ENCODE measurements around the gene APLP2. TPM values are rescaled to one million over a fixed set of nuclear protein-coding genes. Genes with fewer than 3 reads are reported as not detected.
"Not testable (repeated sequence)": the region's sequence is repeated elsewhere in the genome, so short reads cannot be mapped to it uniquely, and the experiment has no call there.

APLP2 gene
- total RNA-seq, 2 experiments from 2014 or later = 26.1 to 31.5 TPM

DNA sequence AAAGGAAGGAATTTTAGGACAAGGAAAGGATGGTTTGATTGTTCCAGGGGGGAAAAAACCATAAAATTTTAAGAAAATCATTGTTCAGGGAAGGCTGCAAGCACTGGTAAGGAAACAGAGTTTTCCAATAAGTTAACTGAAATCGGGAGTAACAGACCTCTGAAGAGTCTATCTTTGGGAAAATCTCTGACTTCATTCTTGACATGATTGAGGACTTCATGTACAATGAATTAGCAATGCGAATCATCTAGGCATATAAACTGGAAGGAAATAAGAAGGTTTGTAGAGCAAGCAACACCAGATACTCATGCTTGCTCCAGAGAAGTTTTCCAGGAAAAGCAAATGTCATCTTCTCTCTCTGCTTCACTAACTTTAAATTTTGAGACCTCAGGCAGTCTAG lies 18.5 kb downstream of the APLP2 start:
- Mint-ChIP-seq H3K9me3 (no peaks in the 10 kb centered on the region), H3K27ac (no peak overlapping the region), H3K4me3 (no peak overlapping the region), H3K36me3 (peaks cover 4% of the 10 kb centered on the region), H3K4me1 (no peaks in the 10 kb centered on the region), H3K27me3 (peaks cover 14% of the 10 kb centered on the region)
- POLR2A ChIA-PET = no interaction called here
- ATAC-seq (ENCODE audit: low read depth) (no peak), DNase-seq (no peak)

- POLR2A ChIA-PET = no interaction called here
- H3K27ac Mint-ChIP-seq = no peak overlapping the region
- no peaks in the 10 kb centered on the region for H3K9me3 Mint-ChIP-seq
- no peak for ATAC-seq (ENCODE audit: low read depth)
- H3K36me3 Mint-ChIP-seq = peaks cover 4% of the 10 kb centered on the region
- no peaks in the 10 kb centered on the region for H3K4me1 Mint-ChIP-seq
- H3K4me3 Mint-ChIP-seq = no peak overlapping the region
- H3K27me3 Mint-ChIP-seq = peaks cover 14% of the 10 kb centered on the region
- no peak for DNase-seq
Measured at GRCh38 chr11:130088919-130089673, 19.4 kb downstream of the APLP2 start.

DNA sequence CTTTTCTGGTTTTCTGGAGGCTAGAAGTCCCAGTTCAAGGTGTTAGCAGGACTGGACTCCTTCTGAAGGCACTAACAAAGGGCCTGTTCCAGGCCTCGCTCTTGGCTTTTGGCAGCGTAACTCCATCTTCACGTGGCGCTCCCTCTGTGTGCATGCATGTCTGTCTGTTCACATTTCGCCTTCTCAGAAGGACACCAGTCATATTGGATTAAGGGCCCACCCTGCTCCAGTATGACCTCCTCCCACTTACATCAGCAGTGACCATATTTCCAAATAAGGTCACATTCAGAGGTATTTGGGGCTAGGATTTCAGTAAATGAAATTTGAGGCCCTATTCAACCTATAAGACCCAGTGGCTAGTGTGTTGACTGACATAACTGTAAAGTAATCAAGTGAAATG lies 20.0 kb downstream of the APLP2 start:
- H3K36me3 Mint-ChIP-seq = peaks cover 2% of the 10 kb centered on the region
- no peak overlapping the region for H3K27ac Mint-ChIP-seq
- H3K4me3 Mint-ChIP-seq = no peak overlapping the region
- ATAC-seq (ENCODE audit: low read depth) (no peak), DNase-seq (no peak)
- peaks cover 12% of the 10 kb centered on the region for H3K27me3 Mint-ChIP-seq
- H3K4me1 Mint-ChIP-seq = no peaks in the 10 kb centered on the region
- POLR2A ChIA-PET = no interaction called here
- no peaks in the 10 kb centered on the region for H3K9me3 Mint-ChIP-seq

DNA sequence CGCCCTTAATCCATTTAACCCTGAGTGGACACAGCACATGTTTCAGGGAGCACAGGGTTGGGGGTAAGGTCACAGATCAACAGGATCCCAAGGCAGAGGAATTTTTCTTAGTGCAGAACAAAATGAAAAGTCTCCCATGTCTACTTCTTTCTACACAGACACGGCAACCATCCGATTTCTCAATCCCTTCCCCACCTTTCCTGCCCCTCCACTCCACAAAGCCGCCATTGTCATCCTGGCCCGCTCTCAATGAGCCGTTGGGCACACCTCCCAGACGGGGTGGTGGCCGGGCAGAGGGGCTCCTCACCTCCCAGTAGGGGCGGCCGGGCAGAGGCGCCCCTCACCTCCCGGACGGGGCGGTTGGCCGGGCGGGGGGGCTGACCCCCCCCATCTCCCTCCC lies 20.8 kb downstream of the APLP2 start:
- H3K9me3 Mint-ChIP-seq; H3K36me3 Mint-ChIP-seq; H3K4me1 Mint-ChIP-seq; ATAC-seq (ENCODE audit: low read depth); DNase-seq; H3K27ac Mint-ChIP-seq; H3K4me3 Mint-ChIP-seq; POLR2A ChIA-PET: not testable (repeated sequence)
- H3K27me3 Mint-ChIP-seq = peaks cover 11% of the 10 kb centered on the region

GRCh38 chr11:130091169-130091568 lies 21.5 kb downstream of the APLP2 start:
- ATAC-seq (ENCODE audit: low read depth); H3K4me3 Mint-ChIP-seq; H3K4me1 Mint-ChIP-seq; H3K27me3 Mint-ChIP-seq; H3K27ac Mint-ChIP-seq; H3K9me3 Mint-ChIP-seq; POLR2A ChIA-PET; H3K36me3 Mint-ChIP-seq; DNase-seq: not testable (repeated sequence)

DNA sequence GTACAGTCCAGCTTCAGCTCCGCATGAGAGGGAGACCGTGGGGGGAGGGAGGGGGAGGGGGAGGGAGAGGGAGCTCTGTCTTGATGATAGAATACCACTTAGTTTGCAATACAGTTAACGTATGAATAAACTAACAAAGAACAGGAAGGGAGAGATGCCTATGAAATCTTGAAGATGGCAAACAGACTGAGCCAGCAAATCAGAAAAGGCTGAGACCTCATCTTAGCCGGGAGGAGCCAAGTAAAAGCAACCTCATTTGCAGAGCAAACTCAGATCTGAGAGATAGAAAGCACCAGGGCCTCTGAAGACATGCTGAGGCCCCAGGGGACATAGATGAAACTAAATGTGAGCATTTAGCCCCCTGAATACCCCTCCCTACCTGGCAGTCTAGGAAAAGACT lies 23.0 kb downstream of the APLP2 start:
- POLR2A ChIA-PET = no interaction called here
- H3K36me3 Mint-ChIP-seq = no peaks in the 10 kb centered on the region
- H3K4me1 Mint-ChIP-seq = no peaks in the 10 kb centered on the region
- no peak for ATAC-seq (ENCODE audit: low read depth)
- no peak overlapping the region for H3K27ac Mint-ChIP-seq
- peaks cover 2% of the 10 kb centered on the region for H3K27me3 Mint-ChIP-seq
- H3K9me3 Mint-ChIP-seq = no peaks in the 10 kb centered on the region
- no peak overlapping the region for H3K4me3 Mint-ChIP-seq
- DNase-seq = no peak

DNA sequence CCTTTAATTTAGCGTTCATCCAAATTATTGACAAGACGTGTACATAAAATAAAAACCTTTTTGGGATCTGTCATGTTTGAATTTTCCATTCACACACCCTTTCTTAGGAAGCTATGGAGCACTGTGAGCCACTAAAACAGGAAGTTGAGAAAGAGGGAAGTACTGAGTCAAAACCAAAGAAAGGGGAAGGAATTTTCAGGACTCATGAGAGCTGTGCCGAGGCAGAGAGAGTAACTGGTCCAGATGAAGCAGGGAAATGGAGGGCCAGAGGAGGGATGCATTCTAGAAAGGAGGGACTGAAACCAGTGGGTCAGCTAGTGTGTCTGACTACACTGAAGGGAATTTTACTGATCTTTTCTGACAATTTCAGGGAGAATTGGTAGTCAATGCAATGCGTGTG lies 24.9 kb downstream of the APLP2 start:
- Mint-ChIP-seq H3K4me1 (no peaks in the 10 kb centered on the region), H3K9me3 (no peaks in the 10 kb centered on the region), H3K27ac (no peak overlapping the region), H3K4me3 (no peak overlapping the region), H3K27me3 (peaks cover 1% of the 10 kb centered on the region), H3K36me3 (no peaks in the 10 kb centered on the region)
- ATAC-seq (ENCODE audit: low read depth) (no peak), DNase-seq (no peak)
- POLR2A ChIA-PET = no interaction called here

DNA sequence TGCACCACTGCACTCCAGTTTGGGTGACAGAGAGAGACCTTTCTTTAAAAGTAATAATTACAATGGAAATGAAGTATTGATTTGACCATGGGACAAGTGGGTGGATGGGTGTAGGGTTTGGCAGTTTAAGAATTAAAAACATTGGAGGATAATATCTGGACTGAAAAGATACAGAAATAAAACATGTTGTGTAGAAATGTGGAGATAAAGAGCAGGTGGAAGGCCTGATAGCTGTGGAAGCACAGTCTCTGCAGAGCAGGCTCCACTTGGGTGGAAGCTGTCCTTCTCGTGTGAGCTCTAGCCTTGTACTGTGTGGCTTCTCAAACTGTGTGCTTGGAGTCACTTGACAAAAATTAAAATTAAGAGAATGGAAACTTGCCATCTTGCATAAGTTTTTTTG lies 25.6 kb downstream of the APLP2 start:
- Mint-ChIP-seq H3K36me3 (no peaks in the 10 kb centered on the region), H3K27ac (no peak overlapping the region), H3K4me1 (no peaks in the 10 kb centered on the region), H3K9me3 (no peaks in the 10 kb centered on the region), H3K27me3 (peaks cover 2% of the 10 kb centered on the region), H3K4me3 (no peak overlapping the region)
- ATAC-seq (ENCODE audit: low read depth) = no peak
- POLR2A ChIA-PET = no interaction called here
- DNase-seq = no peak

GRCh38 chr11:130096042-130096441 lies 26.3 kb downstream of the APLP2 start:
- H3K9me3 Mint-ChIP-seq = no peaks in the 10 kb centered on the region
- peaks cover 2% of the 10 kb centered on the region for H3K27me3 Mint-ChIP-seq
- no peaks in the 10 kb centered on the region for H3K36me3 Mint-ChIP-seq
- H3K4me3 Mint-ChIP-seq = no peak overlapping the region
- no peak for DNase-seq
- H3K4me1 Mint-ChIP-seq = no peaks in the 10 kb centered on the region
- H3K27ac Mint-ChIP-seq = no peak overlapping the region
- ATAC-seq (ENCODE audit: low read depth) = no peak
- POLR2A ChIA-PET = no interaction called here

- Mint-ChIP-seq H3K4me3 (no peak overlapping the region), H3K27me3 (peaks cover 5% of the 10 kb centered on the region), H3K4me1 (no peaks in the 10 kb centered on the region), H3K9me3 (no peaks in the 10 kb centered on the region), H3K36me3 (no peaks in the 10 kb centered on the region), H3K27ac (no peak overlapping the region)
- POLR2A ChIA-PET = no interaction called here
- ATAC-seq (ENCODE audit: low read depth) (no peak), DNase-seq (no peak)
Measured at GRCh38 chr11:130096823-130097222, 27.1 kb downstream of the APLP2 start.

DNA sequence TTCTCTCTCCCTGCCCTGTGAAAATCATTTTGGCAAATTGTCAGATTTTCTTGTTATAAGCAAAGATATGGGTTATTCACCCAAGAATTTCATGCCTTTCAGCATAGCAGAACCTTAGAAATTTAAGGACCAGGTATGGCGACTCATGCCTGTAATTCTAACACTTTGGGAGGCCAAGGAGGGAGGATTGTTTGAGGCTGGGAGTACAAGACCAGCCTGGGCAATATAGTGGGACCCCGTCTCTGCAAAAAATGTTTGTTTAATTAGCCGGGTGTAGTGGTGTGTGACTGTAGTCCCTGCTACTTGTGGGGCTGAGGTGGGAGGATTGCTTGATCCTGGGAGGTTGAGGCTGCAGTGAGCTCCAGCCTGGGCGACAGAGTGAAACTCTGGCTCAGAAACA lies 27.6 kb downstream of the APLP2 start:
- H3K9me3 Mint-ChIP-seq = no peaks in the 10 kb centered on the region

GRCh38 chr11:130099356-130099755 lies 29.7 kb downstream of the APLP2 start:
- POLR2A ChIA-PET = no interaction called here

More for the DNA sequence above, 27.6 kb downstream of the APLP2 start:
- ATAC-seq (ENCODE audit: low read depth) (no peak), DNase-seq (no peak)
- H3K4me3 Mint-ChIP-seq = no peak overlapping the region
- no peaks in the 10 kb centered on the region for H3K36me3 Mint-ChIP-seq
- H3K27me3 Mint-ChIP-seq = peaks cover 6% of the 10 kb centered on the region
- H3K27ac Mint-ChIP-seq = no peak overlapping the region
- POLR2A ChIA-PET = no interaction called here
- H3K4me1 Mint-ChIP-seq = no peaks in the 10 kb centered on the region

GRCh38 chr11:130100381-130101095 lies 30.8 kb downstream of the APLP2 start:
- H3K4me1 Mint-ChIP-seq = no peaks in the 10 kb centered on the region
- no peaks in the 10 kb centered on the region for H3K36me3 Mint-ChIP-seq
- POLR2A ChIA-PET = no interaction called here
- peaks cover 15% of the 10 kb centered on the region for H3K27me3 Mint-ChIP-seq
- ATAC-seq (ENCODE audit: low read depth) (no peak), DNase-seq (no peak)
- no peaks in the 10 kb centered on the region for H3K9me3 Mint-ChIP-seq
- H3K4me3 Mint-ChIP-seq = no peak overlapping the region
- H3K27ac Mint-ChIP-seq = no peak overlapping the region

More at GRCh38 chr11:130099356-130099755, 29.7 kb downstream of the APLP2 start:
- ATAC-seq (ENCODE audit: low read depth) (no peak), DNase-seq (no peak)
- no peaks in the 10 kb centered on the region for H3K36me3 Mint-ChIP-seq
- H3K4me1 Mint-ChIP-seq = no peaks in the 10 kb centered on the region
- H3K27me3 Mint-ChIP-seq = peaks cover 15% of the 10 kb centered on the region
- no peaks in the 10 kb centered on the region for H3K9me3 Mint-ChIP-seq
- no peak overlapping the region for H3K27ac Mint-ChIP-seq
- H3K4me3 Mint-ChIP-seq = no peak overlapping the region

- Mint-ChIP-seq H3K27me3 (peaks cover 15% of the 10 kb centered on the region), H3K27ac (no peak overlapping the region), H3K4me3 (no peak overlapping the region), H3K9me3 (no peaks in the 10 kb centered on the region), H3K36me3 (peaks cover 4% of the 10 kb centered on the region), H3K4me1 (no peaks in the 10 kb centered on the region)
- POLR2A ChIA-PET = no interaction called here
- ATAC-seq (ENCODE audit: low read depth) (no peak), DNase-seq (no peak)
Measured at GRCh38 chr11:130101661-130102060, 32.0 kb downstream of the APLP2 start.
